Mammary epithelial cell (primary cell): ENCODE measurements around the gene KMT2E.

Source experiments
- CTCF ChIP-seq, 2 donors: IDR thresholded peaks in 1 of 2; conservative IDR thresholded peaks in 1 of 2; 2 replicates each; pipeline ENCODE4 v1.5.1; 2011 to 2012; ENCODE audit warnings: inconsistent platforms in 2 of 2, low read length in 2 of 2, mild to moderate bottlenecking in 2 of 2, control low read depth in 1 of 2, low read depth in 1 of 2; ENCODE audit not compliant: insufficient read depth in 1 of 2; ENCODE audit errors: extremely low read depth in 1 of 2
- EZH2 ChIP-seq: IDR thresholded peaks from 2 replicates; pipeline ENCODE4 v1.6.1; 2012; ENCODE audit warnings: low read length, inconsistent platforms, borderline replicate concordance

GRCh38 chr7:104971290-104972071 lies 42.5 kb upstream of the KMT2E start:
- TF ChIP-seq CTCF (conservative IDR thresholded peaks at IDR 0.05 in 1 of 2, IDR thresholded peaks at IDR 0.05 in 1 of 2; ENCODE audit: extremely low read depth in 1 of 2, insufficient read depth in 1 of 2, low read depth in 1 of 2, low read length in 2 of 2), result no peak
- TF ChIP-seq EZH2, result no peak
